GM12873 (cell line): ENCODE results near the gene RANBP17.

Experiments used
- CTCF ChIP-seq: IDR thresholded peaks from 2 replicates; pipeline ENCODE4 v1.5.1; 2012; ENCODE audit warnings: low read depth, mild to moderate bottlenecking, moderate library complexity, low read length, control low read depth; ENCODE audit not compliant: insufficient read depth; ENCODE audit errors: missing control alignments

The RANBP17 gene

GRCh38 chr5:171123417-171123816 is 261.6 kb downstream of the RANBP17 start:
- no peak for TF ChIP-seq CTCF

GRCh38 chr5:171127314-171127713 is 265.5 kb downstream of the RANBP17 start:
- no peak for TF ChIP-seq CTCF

- TF ChIP-seq CTCF = no peak
Measured at GRCh38 chr5:171128136-171128535, 266.3 kb downstream of the RANBP17 start.

- TF ChIP-seq CTCF = no peak
Measured at GRCh38 chr5:171129308-171129707, 267.5 kb downstream of the RANBP17 start.

GRCh38 chr5:171131497-171131896 is 269.7 kb downstream of the RANBP17 start:
- no peak for TF ChIP-seq CTCF

GRCh38 chr5:171137768-171138525 is 276.1 kb downstream of the RANBP17 start:
- TF ChIP-seq CTCF = no peak

GRCh38 chr5:171139227-171139626 is 277.4 kb downstream of the RANBP17 start:
- TF ChIP-seq CTCF = no peak
